AG20443 (cell line): Measurements from ENCODE around the gene PTPRN2.

Experiments used
- DNase-seq: peaks from one replicate; pipeline ENCODE4 v3.0.0; 2012; ENCODE audit warnings: low spot score, mixed read lengths

Gene PTPRN2

GRCh38 chr7:157560710-157561522 is 1026.7 kb downstream of the PTPRN2 start:
- DNase-seq = no peak

GRCh38 chr7:157560258-157560654 is 1027.4 kb downstream of the PTPRN2 start:
- no peak for DNase-seq

- DNase-seq = no peak
Observed at GRCh38 chr7:157559596-157560257, 1027.9 kb downstream of the PTPRN2 start.

GRCh38 chr7:157558875-157559595 is 1028.6 kb downstream of the PTPRN2 start:
- no peak for DNase-seq

GRCh38 chr7:157558516-157558874 is 1029.1 kb downstream of the PTPRN2 start:
- no peak for DNase-seq

GRCh38 chr7:157558061-157558460 is 1029.6 kb downstream of the PTPRN2 start:
- DNase-seq = no peak

- DNase-seq = no peak
Observed at GRCh38 chr7:157557263-157557662, 1030.4 kb downstream of the PTPRN2 start.

GRCh38 chr7:157556642-157556944 is 1031.0 kb downstream of the PTPRN2 start:
- DNase-seq = no peak

GRCh38 chr7:157555944-157556641 is 1031.5 kb downstream of the PTPRN2 start:
- no peak for DNase-seq

- no peak for DNase-seq
Observed at GRCh38 chr7:157555313-157555712, 1032.3 kb downstream of the PTPRN2 start.

GRCh38 chr7:157554393-157555238 is 1033.0 kb downstream of the PTPRN2 start:
- no peak for DNase-seq

- no peak for DNase-seq
Observed at GRCh38 chr7:157553256-157553655, 1034.4 kb downstream of the PTPRN2 start.

GRCh38 chr7:157552295-157552993 is 1035.2 kb downstream of the PTPRN2 start:
- no peak for DNase-seq

- no peak for DNase-seq
Observed at GRCh38 chr7:157551325-157552070, 1036.1 kb downstream of the PTPRN2 start.

GRCh38 chr7:157550300-157551275 is 1037.0 kb downstream of the PTPRN2 start:
- DNase-seq = no peak

- no peak for DNase-seq
Observed at GRCh38 chr7:157549612-157550299, 1037.9 kb downstream of the PTPRN2 start.

- no peak for DNase-seq
Observed at GRCh38 chr7:157548691-157549303, 1038.8 kb downstream of the PTPRN2 start.

GRCh38 chr7:157547611-157548010 is 1040.0 kb downstream of the PTPRN2 start:
- no peak for DNase-seq
